OCI-LY3 (cell line): ENCODE measurements around the gene CCDC170.
"Not testable (repeated sequence)": the region's sequence is repeated elsewhere in the genome, so short reads cannot be mapped to it uniquely, and the experiment has no call there.

Source experiments
- H2AFZ ChIP-seq: fragments of 200-600, 300-600 bp; shearing (Covaris generic); 2 replicates; pipeline ENCODE4 v1.6.0; 2014; ENCODE audit warnings: antibody characterized with exemption, low read depth, low read length
- H3K27ac ChIP-seq: fragments of 200-600, 300-600 bp; sonication (generic); 2 replicates; pipeline ENCODE4 v1.5.1; 2014; ENCODE audit warnings: mild to moderate bottlenecking, low read length, moderate library complexity, mixed read lengths
- H3K27me3 ChIP-seq: fragments of 200-600, 300-600 bp; sonication (generic); 2 replicates; pipeline ENCODE4 v1.6.1; 2014; ENCODE audit warnings: low read depth, low read length, mixed read lengths
- H3K36me3 ChIP-seq: fragments of 200-600, 300-600 bp; sonication (generic); replicated peaks from 2 replicates; pipeline ENCODE3; 2014; ENCODE audit warnings: low read depth, low read length, mixed read lengths
- H3K4me1 ChIP-seq: fragments of 300-600, 200-600 bp; sonication (generic); 2 replicates; pipeline ENCODE4 v1.6.1; 2014; ENCODE audit warnings: low read length, mixed read lengths
- H3K4me2 ChIP-seq: fragments of 200-600, 300-600 bp; sonication (generic); 2 replicates; pipeline ENCODE4 v1.6.1; 2014; ENCODE audit warnings: low read length, mixed read lengths
- H3K4me3 ChIP-seq: fragments of 300-600, 200-600 bp; sonication (generic); 2 replicates; pipeline ENCODE4 v1.5.1; 2014; ENCODE audit warnings: antibody characterized with exemption, mild to moderate bottlenecking, low read length, moderate library complexity
- H3K79me2 ChIP-seq: fragments of 300-600, 200-600 bp; shearing (Covaris generic); 2 replicates; pipeline ENCODE4 v1.6.1; 2014; ENCODE audit warnings: mild to moderate bottlenecking, low read length, mixed read lengths
- H3K9ac ChIP-seq: fragments of 300-600, 200-600 bp; shearing (Covaris generic); 2 replicates; pipeline ENCODE4 v1.6.0; 2014; ENCODE audit warnings: mild to moderate bottlenecking, low read length, moderate library complexity
- H3K9me3 ChIP-seq: fragments of 200-600, 300-600 bp; shearing (Covaris generic); 2 replicates; pipeline ENCODE4 v1.6.1; 2014; ENCODE audit warnings: low read length, mixed read lengths; ENCODE audit not compliant: insufficient read depth
- H4K20me1 ChIP-seq: fragments of 200-600, 300-600 bp; sonication (generic); 2 replicates; pipeline ENCODE4 v1.6.1; 2016; ENCODE audit warnings: low read length, mixed read lengths; ENCODE audit not compliant: insufficient read depth
- EZH2phosphoT487 ChIP-seq: fragments of 200-600 bp; shearing (Covaris generic); IDR thresholded peaks from 2 replicates; pipeline ENCODE4 v1.6.1; 2018; ENCODE audit warnings: antibody characterized with exemption, mixed run types, low read depth
- TF ChIP-seq, protein P1 (sequence below): fragments of 200-600, 300-600 bp; sonication (generic); IDR thresholded peaks from 2 replicates; pipeline ENCODE4 v1.5.1; 2014; ENCODE audit warnings: antibody characterized with exemption, low read length, low read depth

Gene CCDC170

DNA sequence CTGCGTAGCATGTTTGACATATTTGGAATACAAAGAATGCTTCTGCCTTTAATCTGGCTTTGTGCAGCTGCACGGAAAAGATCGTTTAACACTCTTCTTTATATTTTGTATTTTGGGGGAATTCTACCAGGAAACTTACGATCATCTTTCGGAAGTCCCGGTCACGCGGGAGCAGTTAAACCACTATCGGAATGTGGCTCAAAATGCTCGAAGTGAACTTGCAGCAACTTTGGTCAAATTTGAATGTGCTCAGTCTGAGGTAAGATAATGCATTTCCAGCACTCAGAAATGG lies 42.3 kb downstream of the CCDC170 start:
- Histone ChIP-seq H3K27me3 (no peaks in the 10 kb centered on the region), H3K4me2 (no peak overlapping the region), H2AFZ (no peak overlapping the region), H3K36me3 (no peaks in the 10 kb centered on the region), H3K4me3 (no peak overlapping the region), H3K79me2 (no peaks in the 10 kb centered on the region), H4K20me1 (no peaks in the 10 kb centered on the region), H3K9me3 (no peaks in the 10 kb centered on the region), H3K27ac (no peak overlapping the region), H3K9ac (no peak overlapping the region), H3K4me1 (no peaks in the 10 kb centered on the region)
- TF ChIP-seq, protein P1, sequence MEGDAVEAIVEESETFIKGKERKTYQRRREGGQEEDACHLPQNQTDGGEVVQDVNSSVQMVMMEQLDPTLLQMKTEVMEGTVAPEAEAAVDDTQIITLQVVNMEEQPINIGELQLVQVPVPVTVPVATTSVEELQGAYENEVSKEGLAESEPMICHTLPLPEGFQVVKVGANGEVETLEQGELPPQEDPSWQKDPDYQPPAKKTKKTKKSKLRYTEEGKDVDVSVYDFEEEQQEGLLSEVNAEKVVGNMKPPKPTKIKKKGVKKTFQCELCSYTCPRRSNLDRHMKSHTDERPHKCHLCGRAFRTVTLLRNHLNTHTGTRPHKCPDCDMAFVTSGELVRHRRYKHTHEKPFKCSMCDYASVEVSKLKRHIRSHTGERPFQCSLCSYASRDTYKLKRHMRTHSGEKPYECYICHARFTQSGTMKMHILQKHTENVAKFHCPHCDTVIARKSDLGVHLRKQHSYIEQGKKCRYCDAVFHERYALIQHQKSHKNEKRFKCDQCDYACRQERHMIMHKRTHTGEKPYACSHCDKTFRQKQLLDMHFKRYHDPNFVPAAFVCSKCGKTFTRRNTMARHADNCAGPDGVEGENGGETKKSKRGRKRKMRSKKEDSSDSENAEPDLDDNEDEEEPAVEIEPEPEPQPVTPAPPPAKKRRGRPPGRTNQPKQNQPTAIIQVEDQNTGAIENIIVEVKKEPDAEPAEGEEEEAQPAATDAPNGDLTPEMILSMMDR: no peak
- no peak for TF ChIP-seq EZH2phosphoT487

DNA sequence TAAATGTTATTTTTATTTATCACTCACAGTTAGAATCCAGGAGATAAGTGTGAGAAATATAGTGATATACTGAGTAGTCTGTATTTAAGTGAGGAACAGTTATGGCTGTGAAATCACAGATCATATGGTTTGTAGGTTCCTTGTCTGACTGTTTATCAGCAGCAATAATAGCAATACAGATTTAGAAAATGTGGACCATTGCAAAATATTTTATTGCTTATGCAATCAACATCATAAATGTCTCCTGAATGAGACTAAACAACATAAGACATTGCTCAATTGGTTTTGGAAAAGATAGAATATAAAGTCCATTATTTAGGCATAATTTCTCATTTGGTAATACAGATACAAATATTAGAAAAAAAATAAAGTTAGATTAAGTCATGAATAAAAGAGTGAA lies 43.7 kb downstream of the CCDC170 start:
- Histone ChIP-seq H3K27ac (no peak overlapping the region), H3K79me2 (no peaks in the 10 kb centered on the region), H3K9ac (no peak overlapping the region), H4K20me1 (no peaks in the 10 kb centered on the region), H3K36me3 (no peaks in the 10 kb centered on the region), H3K9me3 (no peaks in the 10 kb centered on the region), H3K4me2 (no peak overlapping the region), H3K27me3 (no peaks in the 10 kb centered on the region), H3K4me1 (no peaks in the 10 kb centered on the region), H3K4me3 (no peak overlapping the region), H2AFZ (no peak overlapping the region)
- no peak for TF ChIP-seq EZH2phosphoT487
- TF ChIP-seq, protein P1: no peak

DNA sequence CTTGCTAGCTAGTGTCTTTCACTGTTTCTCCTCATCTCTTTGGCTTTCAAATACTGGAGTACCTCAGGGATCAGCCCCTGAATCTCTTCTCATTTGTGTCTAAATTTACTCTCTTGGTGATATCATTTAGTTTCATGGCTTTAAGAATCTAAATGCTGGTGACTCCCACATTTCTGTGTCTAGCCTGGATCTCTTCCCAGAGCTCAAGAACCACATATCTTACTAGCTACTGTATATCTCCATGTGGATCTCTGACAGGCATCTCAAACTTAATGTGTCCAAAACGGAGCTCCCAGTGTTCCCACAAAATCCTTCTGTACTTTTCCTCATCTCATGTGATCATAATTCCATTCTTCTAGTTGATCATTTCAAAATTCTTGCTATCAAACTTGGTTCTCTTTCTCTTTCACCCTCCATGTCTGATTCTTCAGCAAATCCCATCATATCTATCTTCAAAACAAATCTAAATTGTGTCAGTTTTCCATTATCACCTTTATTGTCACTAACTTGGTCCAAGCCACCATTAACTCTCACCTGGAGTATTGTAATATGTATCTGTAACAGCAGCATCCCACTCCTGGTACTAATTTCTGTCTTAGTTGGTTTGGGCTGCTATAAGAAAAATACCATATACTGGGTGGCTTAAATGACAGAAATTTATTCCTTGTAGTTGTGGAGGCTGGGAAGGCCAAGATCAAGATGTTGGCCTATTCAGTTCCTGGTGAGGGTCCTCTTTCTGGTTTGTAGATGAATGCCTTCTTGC lies 45.9 kb downstream of the CCDC170 start:
- H4K20me1 ChIP-seq: no peaks in the 10 kb centered on the region
- no peaks in the 10 kb centered on the region for H3K36me3 ChIP-seq
- no peak overlapping the region for H3K4me2 ChIP-seq
- TF ChIP-seq, protein P1: no peak
- TF ChIP-seq EZH2phosphoT487: no peak
- no peak overlapping the region for H3K4me3 ChIP-seq
- no peak overlapping the region for H2AFZ ChIP-seq
- no peaks in the 10 kb centered on the region for H3K27me3 ChIP-seq
- no peaks in the 10 kb centered on the region for H3K79me2 ChIP-seq
- H3K27ac ChIP-seq: no peak overlapping the region
- H3K9me3 ChIP-seq: no peaks in the 10 kb centered on the region
- no peaks in the 10 kb centered on the region for H3K4me1 ChIP-seq
- no peak overlapping the region for H3K9ac ChIP-seq

DNA sequence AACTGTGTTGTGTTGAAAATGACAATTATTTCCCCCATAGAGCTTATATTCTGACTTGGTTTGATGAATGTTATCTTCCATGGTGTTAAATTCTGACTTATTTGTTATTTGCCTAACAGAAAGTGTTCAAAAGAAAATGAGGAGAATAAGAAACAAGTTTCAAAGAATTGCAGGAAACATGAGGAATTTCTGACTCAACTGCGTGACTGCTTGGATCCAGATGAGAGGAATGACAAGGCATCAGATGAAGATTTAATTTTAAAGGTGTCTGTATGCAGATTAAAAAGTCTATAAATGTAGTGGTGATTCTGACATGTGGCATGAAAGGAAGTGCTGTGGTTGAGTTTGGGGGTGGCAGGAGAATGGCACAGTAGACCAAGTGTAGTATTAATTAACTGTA lies 50.6 kb downstream of the CCDC170 start:
- Histone ChIP-seq H3K9me3 (no peaks in the 10 kb centered on the region), H3K27me3 (no peaks in the 10 kb centered on the region), H3K9ac (no peak overlapping the region), H3K36me3 (no peaks in the 10 kb centered on the region), H3K4me2 (no peak overlapping the region), H4K20me1 (no peaks in the 10 kb centered on the region), H3K4me3 (no peak overlapping the region), H3K79me2 (no peaks in the 10 kb centered on the region), H3K27ac (no peak overlapping the region), H3K4me1 (no peaks in the 10 kb centered on the region), H2AFZ (no peak overlapping the region)
- TF ChIP-seq, protein P1: no peak
- no peak for TF ChIP-seq EZH2phosphoT487

DNA sequence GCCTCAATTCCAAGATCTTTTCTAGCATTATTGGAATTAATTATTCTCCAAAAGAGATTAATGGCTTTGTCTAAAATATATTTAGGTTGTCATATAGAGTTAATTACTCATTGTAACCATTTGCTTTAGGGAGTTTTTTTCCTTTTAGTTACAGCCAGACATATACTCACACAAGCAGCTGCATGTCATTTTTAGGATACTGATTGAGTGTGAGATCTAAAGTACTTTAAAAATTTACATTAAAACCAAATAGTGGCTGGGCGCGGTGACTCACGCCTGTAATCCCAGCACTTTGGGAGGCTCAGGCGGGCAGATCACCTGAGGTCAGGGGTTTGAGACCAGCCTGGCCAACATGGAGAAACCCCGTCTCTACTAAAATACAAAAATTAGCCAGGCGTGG lies 51.1 kb downstream of the CCDC170 start:
- not testable (repeated sequence) for H3K4me3 ChIP-seq, H4K20me1 ChIP-seq, H3K4me1 ChIP-seq, H2AFZ ChIP-seq, H3K9ac ChIP-seq, H3K79me2 ChIP-seq, H3K4me2 ChIP-seq, H3K27me3 ChIP-seq, H3K9me3 ChIP-seq, H3K27ac ChIP-seq, H3K36me3 ChIP-seq
